ENCODE results near the gene SIRT5.

Gene SIRT5

GRCh38 chr6:13635948-13636658 lies 61.7 kb downstream of the SIRT5 start:
- no peak for DNase-seq (ENCODE audit: low read depth)

- no peak for DNase-seq (ENCODE audit: low read depth)
Measured at GRCh38 chr6:13638014-13638413, 63.6 kb downstream of the SIRT5 start.

DNA sequence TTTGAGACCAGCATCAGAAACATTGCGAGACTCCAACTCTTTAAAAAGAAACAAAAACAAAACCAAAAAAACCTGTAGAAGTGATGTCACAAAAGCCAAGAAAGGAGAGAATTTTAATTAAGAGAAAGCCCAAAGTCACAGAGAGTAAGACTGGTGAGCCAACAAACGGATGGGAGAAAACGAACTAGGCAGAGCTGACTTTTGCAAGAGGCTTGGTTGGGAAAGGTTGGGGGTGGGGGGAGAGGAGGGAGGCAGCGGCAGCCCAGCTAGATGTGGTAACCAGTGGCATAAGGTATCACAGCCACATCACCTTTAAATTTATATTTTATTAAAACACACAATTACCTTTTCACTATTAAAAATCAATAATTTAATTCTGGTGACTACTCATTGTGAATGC lies 64.2 kb downstream of the SIRT5 start:
- no peak for DNase-seq (ENCODE audit: low read depth)

- peak; percentile 23 for DNase-seq (ENCODE audit: low read depth)
Measured at GRCh38 chr6:13641315-13641714, 66.9 kb downstream of the SIRT5 start.

DNA sequence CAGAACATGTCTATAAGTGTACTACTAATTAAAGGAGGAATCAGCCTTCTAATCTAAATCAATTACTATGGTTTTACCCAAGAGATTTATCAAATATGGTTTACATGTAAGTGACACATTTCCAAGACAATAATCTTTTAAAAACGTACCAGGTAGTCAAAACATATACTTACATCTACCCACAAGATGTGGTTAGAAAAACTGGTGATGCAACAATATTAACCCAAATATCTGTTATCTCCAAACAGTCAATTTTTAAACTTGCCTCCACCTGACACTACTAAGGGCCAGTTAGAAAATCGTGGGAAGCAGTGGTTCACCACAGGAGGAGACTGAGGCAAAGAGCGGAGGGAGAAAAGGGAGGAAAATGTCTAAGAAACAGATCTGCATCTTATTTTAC lies 68.7 kb downstream of the SIRT5 start:
- no peak for DNase-seq (ENCODE audit: low read depth)

DNA sequence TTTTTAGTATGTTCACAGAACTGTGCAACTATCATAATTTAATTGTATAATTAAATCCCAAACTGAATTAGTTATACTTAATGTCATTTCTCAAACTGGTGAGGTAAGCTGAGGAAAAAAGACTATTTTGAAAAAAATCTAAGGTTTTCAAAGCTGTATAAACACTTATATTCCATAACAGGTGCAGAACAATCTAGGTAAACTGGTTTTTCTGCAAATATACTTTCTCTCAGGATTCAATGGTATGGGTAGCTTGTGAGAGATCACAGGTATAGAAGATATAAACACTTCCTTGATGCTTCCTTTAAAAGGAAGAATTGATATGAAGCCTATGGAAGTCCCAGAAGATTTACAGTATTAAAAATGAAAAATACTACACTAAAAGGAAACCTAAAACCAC lies 74.4 kb downstream of the SIRT5 start:
- DNase-seq (ENCODE audit: low read depth): no peak

DNA sequence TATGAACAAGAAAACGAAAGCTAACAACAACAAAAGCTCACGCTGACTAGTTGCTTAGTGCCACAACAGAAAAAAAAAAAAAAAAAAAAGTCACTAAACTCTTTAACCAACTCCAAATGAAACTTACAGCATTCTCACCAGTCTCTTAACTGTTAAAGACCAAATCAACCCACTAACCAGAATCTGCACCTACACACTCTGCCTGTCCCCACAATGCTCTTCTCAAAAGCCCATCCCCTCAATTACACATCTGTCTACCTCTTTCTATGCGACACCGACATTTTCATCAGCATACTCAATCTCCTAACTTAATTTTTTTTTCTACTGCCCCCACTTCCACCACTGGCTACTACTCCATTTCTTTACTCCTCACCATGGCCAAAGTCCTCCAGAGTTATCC lies 75.0 kb downstream of the SIRT5 start:
- no peak for DNase-seq (ENCODE audit: low read depth)

- DNase-seq (ENCODE audit: low read depth): no peak
Measured at GRCh38 chr6:13653296-13653695, 78.9 kb downstream of the SIRT5 start.

GRCh38 chr6:13654496-13654895 lies 80.1 kb downstream of the SIRT5 start:
- no peak for DNase-seq (ENCODE audit: low read depth)

- DNase-seq (ENCODE audit: low read depth): no peak
Measured at GRCh38 chr6:13655700-13656099, 81.3 kb downstream of the SIRT5 start.

GRCh38 chr6:13660273-13660672 lies 85.9 kb downstream of the SIRT5 start:
- no peak for DNase-seq (ENCODE audit: low read depth)

- DNase-seq (ENCODE audit: low read depth): no peak
Measured at GRCh38 chr6:13660893-13661292, 86.5 kb downstream of the SIRT5 start.

- DNase-seq (ENCODE audit: low read depth): no peak
Measured at GRCh38 chr6:13661647-13662046, 87.2 kb downstream of the SIRT5 start.

DNA sequence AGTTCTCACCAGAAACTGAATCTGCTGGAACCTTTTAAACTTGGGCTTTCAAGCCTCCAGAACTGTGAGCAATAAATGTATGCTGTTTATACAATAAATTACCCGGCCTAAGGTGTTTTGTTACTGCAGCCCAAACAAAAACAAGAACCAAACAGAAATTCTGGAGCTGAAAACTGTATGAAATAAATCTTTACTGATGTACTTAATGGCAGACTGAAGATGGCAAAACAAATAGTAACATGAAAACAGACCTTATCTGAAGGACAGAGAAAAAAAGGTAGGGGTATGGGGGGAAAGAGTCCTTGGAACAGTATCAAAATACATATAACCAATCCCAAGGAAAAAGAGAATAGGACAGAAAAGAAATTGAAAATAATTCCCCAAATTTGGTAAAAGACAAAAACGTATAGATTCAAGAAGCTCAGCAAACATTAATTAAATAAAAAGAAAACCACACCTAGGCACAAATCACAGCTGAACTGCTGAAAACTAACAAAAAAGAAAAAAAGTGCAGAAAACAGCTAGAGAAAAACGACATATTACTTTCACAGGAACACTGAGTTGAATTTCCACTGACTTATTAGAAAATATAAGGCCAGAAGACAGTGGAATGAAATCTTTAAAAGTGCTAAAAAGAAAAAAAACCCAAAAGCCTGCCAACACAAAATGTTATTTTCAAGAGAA lies 88.4 kb downstream of the SIRT5 start:
- no peak for DNase-seq (ENCODE audit: low read depth)

- DNase-seq (ENCODE audit: low read depth): no peak
Measured at GRCh38 chr6:13663986-13664385, 89.6 kb downstream of the SIRT5 start.
